ENCODE measurements around the gene SSTR3. TPM values are rescaled to one million over a fixed set of nuclear protein-coding genes. Genes with fewer than 3 reads are reported as not detected.
A peak's percentile ranks its signal among the peaks of the same experiment; 100 is the strongest.

Gene SSTR3
- total and polyA plus RNA-seq, 10 of the 15 experiments (the other 5 are each of a cell fraction or from before 2014, with no cell fraction given), result 0.03 to 4.5 (median 2.4) TPM

GRCh38 chr22:37163575-37164504, 48.4 kb downstream of the SSTR3 start (continued):
- TF ChIP-seq NBN (IDR thresholded peaks at IDR 0.05), result peak; percentile 91
- TF ChIP-seq EGR1 (IDR thresholded peaks at IDR 0.05; ENCODE audit: borderline replicate concordance in 1 of 2, low read depth in 2 of 2, low read length in 2 of 2), result 0 out of 3 replicates have a peak, but pooled peaks of 1 of the 2 experiments have one; percentile 40
- TF ChIP-seq NR2C2 (IDR thresholded peaks at IDR 0.05; ENCODE audit: borderline replicate concordance, control insufficient read depth, insufficient read length, low read depth), result no peak
- TF ChIP-seq GATAD2B (conservative IDR thresholded peaks at IDR 0.05; ENCODE audit: low read depth), result peak; percentile 91
- TF ChIP-seq CHD2 (IDR thresholded peaks at IDR 0.05; ENCODE audit: borderline replicate concordance, low read depth, low read length), result peak; percentile 60
- TF ChIP-seq REST (IDR thresholded peaks at IDR 0.05; ENCODE audit: low read depth, low read length), result no peak
- TF ChIP-seq YY1 (IDR thresholded peaks at IDR 0.05; ENCODE audit: low read depth, low read length), result peak; percentile 35; the same call in 1 of the 2 replicates
- TF ChIP-seq, protein P1, sequence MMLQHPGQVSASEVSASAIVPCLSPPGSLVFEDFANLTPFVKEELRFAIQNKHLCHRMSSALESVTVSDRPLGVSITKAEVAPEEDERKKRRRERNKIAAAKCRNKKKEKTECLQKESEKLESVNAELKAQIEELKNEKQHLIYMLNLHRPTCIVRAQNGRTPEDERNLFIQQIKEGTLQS (IDR thresholded peaks at IDR 0.05; ENCODE audit: borderline replicate concordance, extremely low read depth, low read depth, low read length), result no peak
- no peak for TF ChIP-seq SIN3A (IDR thresholded peaks at IDR 0.05; ENCODE audit: low read depth, low read length)
- no peak for TF ChIP-seq IRF3 (IDR thresholded peaks at IDR 0.05)
- no peak for TF ChIP-seq SMAD5 (IDR thresholded peaks at IDR 0.05; ENCODE audit: low read depth)
- TF ChIP-seq, protein P2, sequence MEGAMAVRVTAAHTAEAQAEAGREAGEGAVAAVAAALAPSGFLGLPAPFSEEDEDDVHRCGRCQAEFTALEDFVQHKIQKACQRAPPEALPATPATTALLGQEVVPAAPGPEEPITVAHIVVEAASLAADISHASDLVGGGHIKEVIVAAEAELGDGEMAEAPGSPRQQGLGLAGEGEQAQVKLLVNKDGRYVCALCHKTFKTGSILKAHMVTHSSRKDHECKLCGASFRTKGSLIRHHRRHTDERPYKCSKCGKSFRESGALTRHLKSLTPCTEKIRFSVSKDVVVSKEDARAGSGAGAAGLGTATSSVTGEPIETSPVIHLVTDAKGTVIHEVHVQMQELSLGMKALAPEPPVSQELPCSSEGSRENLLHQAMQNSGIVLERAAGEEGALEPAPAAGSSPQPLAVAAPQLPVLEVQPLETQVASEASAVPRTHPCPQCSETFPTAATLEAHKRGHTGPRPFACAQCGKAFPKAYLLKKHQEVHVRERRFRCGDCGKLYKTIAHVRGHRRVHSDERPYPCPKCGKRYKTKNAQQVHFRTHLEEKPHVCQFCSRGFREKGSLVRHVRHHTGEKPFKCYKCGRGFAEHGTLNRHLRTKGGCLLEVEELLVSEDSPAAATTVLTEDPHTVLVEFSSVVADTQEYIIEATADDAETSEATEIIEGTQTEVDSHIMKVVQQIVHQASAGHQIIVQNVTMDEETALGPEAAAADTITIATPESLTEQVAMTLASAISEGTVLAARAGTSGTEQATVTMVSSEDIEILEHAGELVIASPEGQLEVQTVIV (IDR thresholded peaks at IDR 0.05; ENCODE audit: borderline replicate concordance, partially characterized antibody), result no peak
- TF ChIP-seq SRF (IDR thresholded peaks at IDR 0.05; ENCODE audit: low read depth in 2 of 2, low read length in 2 of 2), result peak in 1 of 2 experiments; percentile 70; a peak in 2 of 4 replicates
- TF ChIP-seq TCF12 (IDR thresholded peaks at IDR 0.05; ENCODE audit: low read depth, low read length), result peak; percentile 76
- peak; percentile 76 for TF ChIP-seq RELB (IDR thresholded peaks at IDR 0.05; ENCODE audit: low read depth)
- 0 out of 2 replicates have a peak, but pooled peaks have one; percentile 52 for TF ChIP-seq NFYB (IDR thresholded peaks at IDR 0.05; ENCODE audit: insufficient read depth, low read depth, low read length)
- 0 out of 2 replicates have a peak, but pooled peaks have one; percentile 30 for TF ChIP-seq LARP7 (IDR thresholded peaks at IDR 0.05)
- TF ChIP-seq CREM (IDR thresholded peaks at IDR 0.05; ENCODE audit: low read depth), result peak; percentile 84
- no peak for TF ChIP-seq HCFC1 (IDR thresholded peaks at IDR 0.05; ENCODE audit: low read length)
- no peak for TF ChIP-seq MYB (IDR thresholded peaks at IDR 0.05; ENCODE audit: borderline replicate concordance, low read depth, low read length)

All from GM12878 (cell line).